B cell (primary cell): Measurements from ENCODE around the gene RBM20. TPM values are rescaled to one million over a fixed set of nuclear protein-coding genes. Genes with fewer than 3 reads are reported as not detected.

ENCODE experiments used
- ATAC-seq: fragments of 200-7000 bp; cut with Tn5 transposase; one replicate; pipeline ENCODE4 v1.10.0; 2021; ENCODE audit warnings: low read depth, mild to moderate bottlenecking, moderate number of reproducible peaks, moderate library complexity
- CTCF ChIA-PET: fragments of 350-600 bp; sonication (Branson Sonifier 250); formaldehyde crosslinking; loops from one replicate; lab custom pipeline; 2021; ENCODE audit warnings: antibody characterized with exemption, inconsistent platforms; lab: Charles Lee
- POLR2A ChIA-PET: fragments of 350-600 bp; sonication (Branson Sonifier 250); formaldehyde crosslinking; loops from one replicate; lab custom pipeline; 2021; ENCODE audit warnings: antibody characterized with exemption; lab: Charles Lee
- DNase-seq: peaks from one replicate; pipeline ENCODE4 v3.0.0; 2013
- H2AFZ ChIP-seq: 2 replicates; pipeline ENCODE4 v1.6.1; 2012; ENCODE audit warnings: mild to moderate bottlenecking, low read depth, low read length; ENCODE audit not compliant: insufficient read depth, poor library complexity, severe bottlenecking
- H3K27ac ChIP-seq, 2 donors: 1 replicate in 1 of 2; 2 replicates in 1 of 2; pipeline ENCODE4 v1.5.1; 2012 to 2013; ENCODE audit warnings: low read length in 2 of 2, mild to moderate bottlenecking in 2 of 2, moderate library complexity in 1 of 2
- H3K27me3 ChIP-seq, 4 experiments: fragments of 200-600 bp in 1 of 4; sonication (generic) in 1 of 4; replicated peaks in 1 of 4; 1 replicate in 2 of 4; 2 replicates in 2 of 4; pipeline versions ENCODE4 v1.6.1 to v1.7.0; 2013 to 2016; ENCODE audit warnings: low read length in 3 of 4, mild to moderate bottlenecking in 2 of 4, mixed read lengths in 1 of 4, moderate library complexity in 1 of 4; ENCODE audit not compliant: insufficient read depth in 4 of 4, control insufficient read depth in 3 of 4; ENCODE audit errors: control extremely low read depth in 1 of 4
- H3K36me3 ChIP-seq, 2 experiments: replicated peaks in 1 of 2; 1 replicate in 1 of 2; 2 replicates in 1 of 2; pipeline versions ENCODE4 v1.6.1 to v1.7.1; 2013; ENCODE audit warnings: low read length in 1 of 2; ENCODE audit not compliant: insufficient read depth in 2 of 2, control insufficient read depth in 1 of 2; ENCODE audit errors: control extremely low read depth in 1 of 2, extremely low read depth in 1 of 2
- H3K4me1 ChIP-seq, 2 donors: fragments of 200-600 bp in 1 of 2; sonication (generic) in 1 of 2; 1 replicate in 1 of 2; 2 replicates in 1 of 2; pipeline versions ENCODE4 v1.5.1 to v1.6.1; 2013 to 2017; ENCODE audit warnings: low read length in 2 of 2; ENCODE audit not compliant: control insufficient read depth in 2 of 2, insufficient read depth in 2 of 2
- H3K4me2 ChIP-seq: replicated peaks from 2 replicates; pipeline ENCODE3; 2012; ENCODE audit warnings: mild to moderate bottlenecking, low read depth, low read length; ENCODE audit not compliant: poor library complexity, severe bottlenecking
- H3K4me3 ChIP-seq, 5 experiments: fragments of 200-600 bp in 1 of 5; sonication (generic) in 1 of 5; 1 replicate in 3 of 5; 2 replicates in 2 of 5; pipeline versions ENCODE4 v1.5.1 to v1.7.0; 2011 to 2016; ENCODE audit warnings: low read length in 4 of 5, mild to moderate bottlenecking in 4 of 5, low read depth in 2 of 5, control low read depth in 1 of 5, moderate library complexity in 1 of 5; ENCODE audit not compliant: insufficient read depth in 1 of 5; ENCODE audit errors: control extremely low read depth in 1 of 5, extremely low read depth in 1 of 5
- H3K79me2 ChIP-seq: fragments of 200-600 bp; sonication (generic); one replicate; pipeline ENCODE4 v1.6.0; 2016; ENCODE audit warnings: low read length; ENCODE audit not compliant: control insufficient read depth, insufficient read depth
- H3K9ac ChIP-seq: fragments of 200-600 bp; sonication (generic); 2 replicates; pipeline ENCODE4 v1.6.1; 2017; ENCODE audit warnings: mild to moderate bottlenecking, low read length, moderate library complexity
- H3K9me3 ChIP-seq, 3 donors: one replicate each; pipeline versions ENCODE4 v1.6.1 to v1.7.1; 2013; ENCODE audit warnings: low read length in 2 of 3; ENCODE audit not compliant: control insufficient read depth in 2 of 3, insufficient read depth in 1 of 3; ENCODE audit errors: control extremely low read depth in 1 of 3
- H4K20me1 ChIP-seq: 2 replicates; pipeline ENCODE4 v1.6.0; 2012; ENCODE audit warnings: mild to moderate bottlenecking, low read length; ENCODE audit not compliant: insufficient read depth, control insufficient read depth, poor library complexity, severe bottlenecking
- H3K27ac Mint-ChIP-seq: one replicate; pipeline ENCODE4 v1.8.0; 2021; ENCODE audit warnings: mixed read lengths
- H3K27me3 Mint-ChIP-seq: one replicate; pipeline ENCODE4 v1.8.0; 2021; ENCODE audit warnings: mixed read lengths
- H3K4me1 Mint-ChIP-seq: one replicate; pipeline ENCODE4 v1.8.0; 2021; ENCODE audit warnings: mixed read lengths
- H3K4me3 Mint-ChIP-seq: one replicate; pipeline ENCODE4 v1.8.0; 2021; ENCODE audit warnings: mixed read lengths
- H3K9me3 Mint-ChIP-seq: one replicate; pipeline ENCODE4 v1.8.0; 2022; ENCODE audit warnings: mixed read lengths; ENCODE audit not compliant: insufficient read depth
- EZH2 ChIP-seq: IDR thresholded peaks from 2 replicates; pipeline ENCODE4 v1.6.1; 2012; ENCODE audit warnings: borderline replicate concordance, low read depth, mild to moderate bottlenecking, moderate library complexity, low read length; ENCODE audit not compliant: insufficient read depth, poor library complexity, severe bottlenecking
- WGBS: methylation state at CpG from one replicate; pipeline ENCODE4 v1.1.5; 2013; ENCODE audit warnings: missing lambda C conversion rate; ENCODE audit not compliant: insufficient coverage; 5-methylcytosine and 5-hydroxymethylcytosine counted together
- intact Hi-C: fragments of 100-400 bp; cut with micrococcal nuclease; formaldehyde crosslinking; loops from one replicate; pipeline ENCODE4 v1.10.0; 2022
- polyA plus RNA-seq: library from polyadenylated mRNA; depleted of rRNA; stranded (reverse); fragments of >200 nt; gene quantifications from 2 replicates; pipeline ENCODE4 v1.2.3, GENCODE V29; 2012
- total RNA-seq, 2 donors: library from RNA; stranded (reverse); fragments of 120-200 nt in 1 of 2; gene quantifications; 1 replicate in 1 of 2; 2 replicates in 1 of 2; pipeline versions ENCODE4 v1.2.3 to v1.2.4, GENCODE V29; 2013 to 2022
- TF ChIP-seq, protein P1 (sequence below): fragments of 200-600 bp; IDR thresholded peaks from one replicate; pipeline ENCODE4 v1.8.0; 2022; ENCODE audit warnings: antibody characterized with exemption, mild to moderate bottlenecking

Gene RBM20
- total and polyA plus RNA-seq, 2 donors (not counting 1 experiment from before 2014, with no cell fraction given) = not detected

DNA sequence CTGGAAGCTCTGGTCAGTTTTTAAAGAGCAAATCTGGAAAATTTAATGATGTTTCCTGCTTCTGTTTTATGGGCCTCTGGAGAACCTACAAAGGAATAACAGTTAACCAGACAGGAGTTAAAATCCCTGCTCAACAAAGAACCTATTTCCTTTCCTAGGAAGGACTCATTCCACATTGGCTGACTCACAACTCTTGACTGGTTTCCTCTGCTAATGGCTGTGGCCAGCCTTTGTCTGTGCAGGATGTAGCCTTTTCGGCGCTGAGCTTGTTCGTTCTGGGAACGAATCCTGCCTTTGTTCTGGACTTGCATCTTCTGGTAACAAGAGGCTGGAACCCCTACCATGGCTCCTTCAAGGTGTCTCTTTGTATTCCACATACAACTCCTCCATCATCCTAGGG, 114.8 kb downstream of the RBM20 start:
- 88% methylated on average over 4 of the region's 4 CpGs for WGBS
- Histone ChIP-seq H3K79me2 (no peaks in the 10 kb centered on the region), H3K4me2 (no peak overlapping the region), H3K36me3 (no peaks in the 10 kb centered on the region), H3K4me3 (no peak overlapping the region), H3K4me1 (no peaks in the 10 kb centered on the region), H4K20me1 (no peaks in the 10 kb centered on the region), H2AFZ (no peak overlapping the region), H3K9me3 (no peaks in the 10 kb centered on the region), H3K9ac (no peak overlapping the region), H3K27ac (no peak overlapping the region), H3K27me3 (peaks cover 0 to 10% (median 6%) of the 10 kb centered on the region in 4 experiments)
- ATAC-seq (no peak), DNase-seq (no peak)
- H3K4me1 Mint-ChIP-seq = no peaks in the 10 kb centered on the region
- H3K9me3 Mint-ChIP-seq = no peaks in the 10 kb centered on the region
- no peak overlapping the region for H3K27ac Mint-ChIP-seq
- H3K27me3 Mint-ChIP-seq = peaks cover 26% of the 10 kb centered on the region
- TF ChIP-seq EZH2 = no peak
- TF ChIP-seq, protein P1, sequence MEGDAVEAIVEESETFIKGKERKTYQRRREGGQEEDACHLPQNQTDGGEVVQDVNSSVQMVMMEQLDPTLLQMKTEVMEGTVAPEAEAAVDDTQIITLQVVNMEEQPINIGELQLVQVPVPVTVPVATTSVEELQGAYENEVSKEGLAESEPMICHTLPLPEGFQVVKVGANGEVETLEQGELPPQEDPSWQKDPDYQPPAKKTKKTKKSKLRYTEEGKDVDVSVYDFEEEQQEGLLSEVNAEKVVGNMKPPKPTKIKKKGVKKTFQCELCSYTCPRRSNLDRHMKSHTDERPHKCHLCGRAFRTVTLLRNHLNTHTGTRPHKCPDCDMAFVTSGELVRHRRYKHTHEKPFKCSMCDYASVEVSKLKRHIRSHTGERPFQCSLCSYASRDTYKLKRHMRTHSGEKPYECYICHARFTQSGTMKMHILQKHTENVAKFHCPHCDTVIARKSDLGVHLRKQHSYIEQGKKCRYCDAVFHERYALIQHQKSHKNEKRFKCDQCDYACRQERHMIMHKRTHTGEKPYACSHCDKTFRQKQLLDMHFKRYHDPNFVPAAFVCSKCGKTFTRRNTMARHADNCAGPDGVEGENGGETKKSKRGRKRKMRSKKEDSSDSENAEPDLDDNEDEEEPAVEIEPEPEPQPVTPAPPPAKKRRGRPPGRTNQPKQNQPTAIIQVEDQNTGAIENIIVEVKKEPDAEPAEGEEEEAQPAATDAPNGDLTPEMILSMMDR = no peak
- CTCF ChIA-PET = interaction anchor here (0.6 to 1.7 kb wide), 2 partner anchors 10 to 279 kb away, joined by 3 to 4 read pairs; no protein-coding TSS in a partner anchor
- POLR2A ChIA-PET = no interaction called here
- intact Hi-C loops = no loop called here
- H3K4me3 Mint-ChIP-seq = no peak overlapping the region

DNA sequence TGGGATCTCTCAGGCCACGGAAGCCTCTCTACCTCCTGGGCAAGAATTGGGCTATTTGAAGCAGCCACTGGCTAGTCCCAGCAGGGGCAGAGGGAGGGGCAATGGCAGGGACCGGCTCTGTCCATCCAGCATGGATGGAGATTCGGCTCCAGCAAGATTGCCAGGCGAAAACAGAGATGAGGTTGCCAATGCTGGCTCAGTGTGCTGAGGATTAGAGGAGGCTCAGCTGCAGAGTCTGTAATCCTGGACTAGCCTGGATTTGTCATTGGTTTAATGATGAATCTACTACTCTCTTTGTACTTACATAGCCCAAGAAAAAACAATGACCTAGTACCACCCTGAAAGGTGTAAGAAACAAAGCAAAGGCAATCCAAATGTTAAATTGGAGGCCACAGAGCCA, 115.4 kb downstream of the RBM20 start:
- H3K4me3 Mint-ChIP-seq = no peak overlapping the region
- H3K27ac Mint-ChIP-seq = no peak overlapping the region
- Histone ChIP-seq H2AFZ (no peak overlapping the region), H3K4me3 (no peak overlapping the region), H3K27ac (no peak overlapping the region), H3K4me1 (no peaks in the 10 kb centered on the region), H3K9ac (no peak overlapping the region), H3K4me2 (no peak overlapping the region), H3K36me3 (no peaks in the 10 kb centered on the region), H3K79me2 (no peaks in the 10 kb centered on the region), H4K20me1 (no peaks in the 10 kb centered on the region), H3K9me3 (no peaks in the 10 kb centered on the region), H3K27me3 (peaks cover 0 to 10% (median 6%) of the 10 kb centered on the region in 4 experiments)
- 95% methylated on average over 4 of the region's 4 CpGs for WGBS
- intact Hi-C loops = no loop called here
- ChIA-PET CTCF (interaction anchor here (0.6 to 1.7 kb wide), 3 partner anchors 11 to 278 kb away, joined by 3 to 4 read pairs (median 3); no protein-coding TSS in a partner anchor), POLR2A (no interaction called here)
- ATAC-seq (no peak), DNase-seq (no peak)
- no peaks in the 10 kb centered on the region for H3K4me1 Mint-ChIP-seq
- H3K27me3 Mint-ChIP-seq = peaks cover 28% of the 10 kb centered on the region
- no peaks in the 10 kb centered on the region for H3K9me3 Mint-ChIP-seq
- TF ChIP-seq EZH2 = no peak
- TF ChIP-seq, protein P1 = no peak
